Testis (tissue), 2 donors: ENCODE data around the gene KTI12.

Source experiments
- CTCF ChIP-seq, 3 experiments: fragments of 450-650 bp in 2 of 3; fragments of 200-600 bp in 1 of 3; sonication (generic) in 1 of 3; IDR thresholded peaks; one replicate each; pipeline ENCODE4 v1.5.1; 2016 to 2019; ENCODE audit warnings: antibody characterized with exemption in 3 of 3, mild to moderate bottlenecking in 2 of 3, moderate library complexity in 1 of 3
- POLR2A ChIP-seq: fragments of 450-650 bp; IDR thresholded peaks from one replicate; pipeline ENCODE4 v1.6.1; 2017; ENCODE audit warnings: antibody characterized with exemption, mild to moderate bottlenecking, moderate library complexity

GRCh38 chr1:52056163-52056936 is 22.7 kb upstream of the KTI12 start, which contains the start of gene BTF3L4:
- no peak for TF ChIP-seq CTCF (IDR thresholded peaks at IDR 0.05)
- peak; percentile 32 for TF ChIP-seq POLR2A
